GM12801 (cell line): ENCODE data around the gene TSPYL1.

Experiments
- CTCF ChIP-seq: IDR thresholded peaks from one replicate; pipeline ENCODE4 v1.5.1; 2011; ENCODE audit warnings: control low read depth; ENCODE audit not compliant: insufficient read length; ENCODE audit errors: extremely low read depth

Gene TSPYL1

GRCh38 chr6:116279232-116280160 is at the start of gene TSPYL1:
Gene TSPYL1 (minus strand): TSS chr6:116279930. CDS start chr6:116279830, 100 bp downstream.
- TF ChIP-seq CTCF: no peak

- no peak for TF ChIP-seq CTCF
These were observed 49.4 kb upstream of the TSPYL1 start for GRCh38 chr6:116329156-116329555.

GRCh38 chr6:116328528-116328903 is 48.8 kb upstream of the TSPYL1 start:
- no peak for TF ChIP-seq CTCF

- TF ChIP-seq CTCF: no peak
These were observed 48.2 kb upstream of the TSPYL1 start for GRCh38 chr6:116327803-116328527.

GRCh38 chr6:116326996-116327395 is 47.3 kb upstream of the TSPYL1 start:
- TF ChIP-seq CTCF: no peak

GRCh38 chr6:116326181-116326671 is 46.5 kb upstream of the TSPYL1 start:
- TF ChIP-seq CTCF: no peak

- no peak for TF ChIP-seq CTCF
These were observed 44.1 kb upstream of the TSPYL1 start for GRCh38 chr6:116323863-116324262.
